Stomach (tissue), 4 donors: ENCODE data around the gene ZNF280B.

Experiments used
- POLR2AphosphoS5 ChIP-seq, 3 donors: sonication (generic); formaldehyde crosslinking; IDR thresholded peaks; one replicate each; pipeline ENCODE4 v1.6.1; 2016; ENCODE audit warnings: antibody characterized with exemption in 3 of 3
- TF ChIP-seq, protein P1 (sequence below), 7 experiments: fragments of 450-650 bp in 4 of 7; fragments of 200-600 bp in 3 of 7; sonication (generic) in 3 of 7; IDR thresholded peaks; one replicate each; pipeline ENCODE4 v1.5.1; 2016 to 2019; ENCODE audit warnings: antibody characterized with exemption in 7 of 7, control low read depth in 2 of 7, mild to moderate bottlenecking in 1 of 7

DNA sequence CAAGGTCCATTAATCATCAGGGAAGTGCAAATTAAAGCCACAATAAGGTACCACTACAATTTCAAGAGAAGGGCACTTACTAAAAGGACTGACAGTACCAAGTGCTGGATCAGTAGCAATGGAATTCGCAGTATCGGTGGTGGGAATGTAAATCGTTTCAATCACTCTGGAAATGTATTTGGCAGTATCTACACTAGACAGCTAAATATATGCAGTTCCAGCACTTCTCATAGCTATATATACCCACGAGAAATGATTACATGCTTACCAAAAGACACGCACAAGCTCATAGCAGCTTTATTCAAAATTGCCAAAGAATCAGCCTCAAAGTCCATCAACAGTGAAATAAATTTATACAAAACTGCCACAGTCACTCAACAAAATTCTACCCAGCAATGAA is 4.4 kb upstream of the ZNF280B start:
- TF ChIP-seq POLR2AphosphoS5 (IDR thresholded peaks at IDR 0.05), result no peak
- TF ChIP-seq, protein P1, sequence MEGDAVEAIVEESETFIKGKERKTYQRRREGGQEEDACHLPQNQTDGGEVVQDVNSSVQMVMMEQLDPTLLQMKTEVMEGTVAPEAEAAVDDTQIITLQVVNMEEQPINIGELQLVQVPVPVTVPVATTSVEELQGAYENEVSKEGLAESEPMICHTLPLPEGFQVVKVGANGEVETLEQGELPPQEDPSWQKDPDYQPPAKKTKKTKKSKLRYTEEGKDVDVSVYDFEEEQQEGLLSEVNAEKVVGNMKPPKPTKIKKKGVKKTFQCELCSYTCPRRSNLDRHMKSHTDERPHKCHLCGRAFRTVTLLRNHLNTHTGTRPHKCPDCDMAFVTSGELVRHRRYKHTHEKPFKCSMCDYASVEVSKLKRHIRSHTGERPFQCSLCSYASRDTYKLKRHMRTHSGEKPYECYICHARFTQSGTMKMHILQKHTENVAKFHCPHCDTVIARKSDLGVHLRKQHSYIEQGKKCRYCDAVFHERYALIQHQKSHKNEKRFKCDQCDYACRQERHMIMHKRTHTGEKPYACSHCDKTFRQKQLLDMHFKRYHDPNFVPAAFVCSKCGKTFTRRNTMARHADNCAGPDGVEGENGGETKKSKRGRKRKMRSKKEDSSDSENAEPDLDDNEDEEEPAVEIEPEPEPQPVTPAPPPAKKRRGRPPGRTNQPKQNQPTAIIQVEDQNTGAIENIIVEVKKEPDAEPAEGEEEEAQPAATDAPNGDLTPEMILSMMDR (IDR thresholded peaks at IDR 0.05), result no peak
